ENCODE results near the gene PREX1. TPM values are rescaled to one million over a fixed set of nuclear protein-coding genes. Genes with fewer than 3 reads are reported as not detected.
"Not testable (repeated sequence)": the region's sequence is repeated elsewhere in the genome, so short reads cannot be mapped to it uniquely, and the experiment has no call there.

The PREX1 gene
- polyA plus RNA-seq, 1 donor (not counting 4 experiments of a cell fraction or from before 2014, with no cell fraction given) = 0.22 TPM

GRCh38 chr20:48813446-48813747 is 14.4 kb downstream of the PREX1 start:
- Histone ChIP-seq H3K9ac (ENCODE audit: control insufficient read depth, extremely low read depth, insufficient read depth, low read length) (no peak overlapping the region), H3K79me2 (ENCODE audit: control insufficient read depth, insufficient read depth, low read length) (no peaks in the 10 kb centered on the region), H3K4me3 (ENCODE audit: control insufficient read depth in 2 of 3, extremely low read depth in 1 of 3, insufficient read depth in 2 of 3, low read depth in 1 of 3, low read length in 3 of 3) (no peak overlapping the region), H2AFZ (ENCODE audit: control insufficient read depth, low read length) (no peak overlapping the region), H3K4me2 (ENCODE audit: control insufficient read depth, extremely low read depth, insufficient read depth, low read depth, low read length) (no peak overlapping the region), H3K27me3 (ENCODE audit: control insufficient read depth, extremely low read depth, insufficient read depth, low read length) (peaks cover 2% of the 10 kb centered on the region), H3K36me3 (ENCODE audit: control insufficient read depth in 2 of 2, extremely low read depth in 1 of 2, insufficient read depth in 2 of 2, low read length in 2 of 2) (no peaks in the 10 kb centered on the region), H3K9me1 (ENCODE audit: control insufficient read depth, extremely low read depth, insufficient read depth, low read length) (no peaks in the 10 kb centered on the region), H3K4me1 (ENCODE audit: control insufficient read depth, extremely low read depth, insufficient read depth, low read length) (no peaks in the 10 kb centered on the region), H3K27ac (ENCODE audit: control insufficient read depth, insufficient read depth, low read length) (no peak overlapping the region), H3K9me3 (ENCODE audit: control insufficient read depth, low read depth, low read length) (no peaks in the 10 kb centered on the region), H4K20me1 (ENCODE audit: control insufficient read depth, extremely low read depth, insufficient read depth, low read length) (no peaks in the 10 kb centered on the region)
- DNase-seq (ENCODE audit: low read depth, low spot score) = no peak
- dilution Hi-C loops (cut with MboI; ENCODE audit: extremely low pct_ligation_motif_present, low sequenced_read_pairs) = no loop called here
- no peak for FAIRE-seq
- TF ChIP-seq EZH2 (IDR thresholded peaks at IDR 0.05; ENCODE audit: low read length) = no peak
- no peak for TF ChIP-seq CTCF (optimal IDR thresholded peaks at IDR 0.05 in 1 of 3, IDR thresholded peaks at IDR 0.05 in 1 of 3, conservative IDR thresholded peaks at IDR 0.05 in 1 of 3; ENCODE audit: extremely low read depth in 1 of 3, insufficient read depth in 2 of 3, low read length in 3 of 3)

- no peak overlapping the region for H3K4me2 ChIP-seq (ENCODE audit: control insufficient read depth, extremely low read depth, insufficient read depth, low read depth, low read length)
- DNase-seq (ENCODE audit: low read depth, low spot score) = no peak
- no peaks in the 10 kb centered on the region for H3K79me2 ChIP-seq (ENCODE audit: control insufficient read depth, insufficient read depth, low read length)
- H3K9me3 ChIP-seq (ENCODE audit: control insufficient read depth, low read depth, low read length) = no peaks in the 10 kb centered on the region
- H3K27ac ChIP-seq (ENCODE audit: control insufficient read depth, insufficient read depth, low read length) = no peak overlapping the region
- H3K9ac ChIP-seq (ENCODE audit: control insufficient read depth, extremely low read depth, insufficient read depth, low read length) = no peak overlapping the region
- no peaks in the 10 kb centered on the region for H4K20me1 ChIP-seq (ENCODE audit: control insufficient read depth, extremely low read depth, insufficient read depth, low read length)
- H3K4me3 ChIP-seq (ENCODE audit: control insufficient read depth in 2 of 3, extremely low read depth in 1 of 3, insufficient read depth in 2 of 3, low read depth in 1 of 3, low read length in 3 of 3) = no peak overlapping the region
- H3K9me1 ChIP-seq (ENCODE audit: control insufficient read depth, extremely low read depth, insufficient read depth, low read length) = no peaks in the 10 kb centered on the region
- TF ChIP-seq CTCF (optimal IDR thresholded peaks at IDR 0.05 in 1 of 3, IDR thresholded peaks at IDR 0.05 in 1 of 3, conservative IDR thresholded peaks at IDR 0.05 in 1 of 3; ENCODE audit: extremely low read depth in 1 of 3, insufficient read depth in 2 of 3, low read length in 3 of 3) (no peak), EZH2 (IDR thresholded peaks at IDR 0.05; ENCODE audit: low read length) (no peak)
- no peak overlapping the region for H2AFZ ChIP-seq (ENCODE audit: control insufficient read depth, low read length)
- dilution Hi-C loops (cut with MboI; ENCODE audit: extremely low pct_ligation_motif_present, low sequenced_read_pairs) = no loop called here
- H3K27me3 ChIP-seq (ENCODE audit: control insufficient read depth, extremely low read depth, insufficient read depth, low read length) = peaks cover 5% of the 10 kb centered on the region
- H3K36me3 ChIP-seq (ENCODE audit: control insufficient read depth in 2 of 2, extremely low read depth in 1 of 2, insufficient read depth in 2 of 2, low read length in 2 of 2) = no peaks in the 10 kb centered on the region
- no peaks in the 10 kb centered on the region for H3K4me1 ChIP-seq (ENCODE audit: control insufficient read depth, extremely low read depth, insufficient read depth, low read length)
- FAIRE-seq = no peak
These were observed 15.0 kb downstream of the PREX1 start for GRCh38 chr20:48812600-48813445.

GRCh38 chr20:48812114-48812513 is 15.7 kb downstream of the PREX1 start:
- H2AFZ ChIP-seq (ENCODE audit: control insufficient read depth, low read length); H3K36me3 ChIP-seq (ENCODE audit: control insufficient read depth in 2 of 2, extremely low read depth in 1 of 2, insufficient read depth in 2 of 2, low read length in 2 of 2); DNase-seq (ENCODE audit: low read depth, low spot score); dilution Hi-C loops (cut with MboI; ENCODE audit: extremely low pct_ligation_motif_present, low sequenced_read_pairs); FAIRE-seq; H3K4me2 ChIP-seq (ENCODE audit: control insufficient read depth, extremely low read depth, insufficient read depth, low read depth, low read length); H3K9me3 ChIP-seq (ENCODE audit: control insufficient read depth, low read depth, low read length); H3K27ac ChIP-seq (ENCODE audit: control insufficient read depth, insufficient read depth, low read length); H3K4me1 ChIP-seq (ENCODE audit: control insufficient read depth, extremely low read depth, insufficient read depth, low read length); H3K9me1 ChIP-seq (ENCODE audit: control insufficient read depth, extremely low read depth, insufficient read depth, low read length); H3K4me3 ChIP-seq (ENCODE audit: control insufficient read depth in 2 of 3, extremely low read depth in 1 of 3, insufficient read depth in 2 of 3, low read depth in 1 of 3, low read length in 3 of 3); H4K20me1 ChIP-seq (ENCODE audit: control insufficient read depth, extremely low read depth, insufficient read depth, low read length); H3K9ac ChIP-seq (ENCODE audit: control insufficient read depth, extremely low read depth, insufficient read depth, low read length); H3K27me3 ChIP-seq (ENCODE audit: control insufficient read depth, extremely low read depth, insufficient read depth, low read length); H3K79me2 ChIP-seq (ENCODE audit: control insufficient read depth, insufficient read depth, low read length): not testable (repeated sequence)
